Mesodermal cell (in vitro differentiated cells): ENCODE results near the gene BBIP1.

Experiments used
- H3K27ac ChIP-seq: 2 replicates; pipeline ENCODE4 v1.7.0; 2013; ENCODE audit warnings: mild to moderate bottlenecking, low read depth, low read length, moderate library complexity; ENCODE audit not compliant: severe bottlenecking
- H3K36me3 ChIP-seq: 2 replicates; pipeline ENCODE4 v1.7.1; 2013; ENCODE audit warnings: mild to moderate bottlenecking, low read length, moderate library complexity; ENCODE audit not compliant: control insufficient read depth, insufficient read depth
- H3K4me1 ChIP-seq: one replicate; pipeline ENCODE4 v1.7.1; 2013; ENCODE audit warnings: mild to moderate bottlenecking, low read length; ENCODE audit not compliant: insufficient read depth, control insufficient read depth, poor library complexity, severe bottlenecking
- H3K4me3 ChIP-seq: 2 replicates; pipeline ENCODE4 v1.7.0; 2013; ENCODE audit warnings: low read length, control low read depth, mild to moderate bottlenecking; ENCODE audit not compliant: insufficient read depth, poor library complexity, severe bottlenecking; ENCODE audit errors: extremely low read depth
- H3K9me3 ChIP-seq: 2 replicates; pipeline ENCODE4 v1.7.1; 2013; ENCODE audit warnings: mild to moderate bottlenecking, low read length, moderate library complexity; ENCODE audit not compliant: control insufficient read depth
- WGBS, 2 experiments: methylation state at CpG; one replicate each; pipeline ENCODE4 v1.1.5; 2013; ENCODE audit warnings: missing lambda C conversion rate in 2 of 2; ENCODE audit not compliant: insufficient coverage in 2 of 2; 5-methylcytosine and 5-hydroxymethylcytosine counted together

The BBIP1 gene

GRCh38 chr10:110861930-110862649, 56.9 kb downstream of the BBIP1 start:
- no peaks in the 10 kb centered on the region for H3K9me3 ChIP-seq
- WGBS, 2 experiments = 92 to 95% methylated on average over 6 of the region's 6 CpGs
- H3K27ac ChIP-seq = no peak overlapping the region
- peaks cover 25% of the 10 kb centered on the region for H3K4me1 ChIP-seq
- no peaks in the 10 kb centered on the region for H3K36me3 ChIP-seq
- H3K4me3 ChIP-seq = no peak overlapping the region

- H3K27ac ChIP-seq = no peak overlapping the region
- no peaks in the 10 kb centered on the region for H3K36me3 ChIP-seq
- 86% methylated on average over 1 of the region's 2 CpGs; no CpG with 5 or more reads in 1 of the 2 experiments for WGBS, 2 experiments
- H3K4me3 ChIP-seq = no peak overlapping the region
- no peaks in the 10 kb centered on the region for H3K9me3 ChIP-seq
- H3K4me1 ChIP-seq = peaks cover 25% of the 10 kb centered on the region
Measured at GRCh38 chr10:110861476-110861875, 57.5 kb downstream of the BBIP1 start.

DNA sequence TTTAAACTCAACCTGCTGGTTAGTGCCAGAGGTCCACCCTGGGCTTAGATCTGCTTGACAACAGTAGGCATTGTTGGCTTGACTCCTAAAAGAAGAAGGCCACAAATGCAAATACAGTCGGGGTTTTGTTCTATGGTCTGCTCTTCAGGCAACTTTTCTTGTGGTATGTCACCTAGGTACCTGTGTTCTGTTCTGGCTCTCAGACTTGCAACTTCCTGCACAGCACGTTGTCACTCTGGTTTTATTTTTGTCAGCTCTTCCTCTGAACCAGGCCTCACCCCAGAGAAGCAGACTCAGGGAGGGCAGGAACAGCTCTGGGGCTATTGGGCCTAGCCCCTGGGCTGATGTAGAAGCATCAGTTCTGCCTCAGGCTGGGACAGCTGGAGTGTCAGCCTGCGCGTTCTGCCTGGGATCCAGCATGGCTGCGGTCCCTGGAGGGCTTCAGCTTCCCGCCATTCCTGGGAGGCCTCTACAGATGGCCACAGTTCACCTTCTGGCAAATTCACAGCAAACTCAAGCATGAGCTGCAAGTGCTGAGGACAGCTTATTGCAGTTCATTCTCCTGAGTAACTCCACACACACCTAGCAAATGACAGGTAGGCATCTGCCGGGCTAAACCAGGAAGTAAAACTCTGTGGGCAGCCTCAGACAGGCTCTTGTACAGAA, 58.3 kb downstream of the BBIP1 start:
- H3K4me1 ChIP-seq = peaks cover 18% of the 10 kb centered on the region
- H3K9me3 ChIP-seq = no peaks in the 10 kb centered on the region
- H3K36me3 ChIP-seq = no peaks in the 10 kb centered on the region
- 92 to 98% methylated on average over 6 to 7 of the region's 7 CpGs for WGBS, 2 experiments
- no peak overlapping the region for H3K27ac ChIP-seq
- no peak overlapping the region for H3K4me3 ChIP-seq

- WGBS, 2 experiments = 63 to 90% methylated on average over 1 of the region's 1 CpG
- H3K36me3 ChIP-seq = no peaks in the 10 kb centered on the region
- H3K4me1 ChIP-seq = peaks cover 11% of the 10 kb centered on the region
- H3K4me3 ChIP-seq = no peak overlapping the region
- H3K27ac ChIP-seq = no peak overlapping the region
- no peaks in the 10 kb centered on the region for H3K9me3 ChIP-seq
Measured at GRCh38 chr10:110859973-110860376, 59.0 kb downstream of the BBIP1 start.

- H3K9me3 ChIP-seq = no peaks in the 10 kb centered on the region
- WGBS, 2 experiments = 91 to 98% methylated on average over 5 of the region's 6 CpGs
- H3K36me3 ChIP-seq = no peaks in the 10 kb centered on the region
- peaks cover 5% of the 10 kb centered on the region for H3K4me1 ChIP-seq
- H3K27ac ChIP-seq = no peak overlapping the region
- no peak overlapping the region for H3K4me3 ChIP-seq
Measured at GRCh38 chr10:110859206-110859972, 59.6 kb downstream of the BBIP1 start.

GRCh38 chr10:110858297-110858934, 60.6 kb downstream of the BBIP1 start:
- no peak overlapping the region for H3K27ac ChIP-seq
- no peak overlapping the region for H3K4me3 ChIP-seq
- no peaks in the 10 kb centered on the region for H3K9me3 ChIP-seq
- H3K4me1 ChIP-seq = peaks cover 5% of the 10 kb centered on the region
- no CpG with 5 or more reads among the region's 1 CpG for WGBS, 2 experiments
- H3K36me3 ChIP-seq = no peaks in the 10 kb centered on the region

DNA sequence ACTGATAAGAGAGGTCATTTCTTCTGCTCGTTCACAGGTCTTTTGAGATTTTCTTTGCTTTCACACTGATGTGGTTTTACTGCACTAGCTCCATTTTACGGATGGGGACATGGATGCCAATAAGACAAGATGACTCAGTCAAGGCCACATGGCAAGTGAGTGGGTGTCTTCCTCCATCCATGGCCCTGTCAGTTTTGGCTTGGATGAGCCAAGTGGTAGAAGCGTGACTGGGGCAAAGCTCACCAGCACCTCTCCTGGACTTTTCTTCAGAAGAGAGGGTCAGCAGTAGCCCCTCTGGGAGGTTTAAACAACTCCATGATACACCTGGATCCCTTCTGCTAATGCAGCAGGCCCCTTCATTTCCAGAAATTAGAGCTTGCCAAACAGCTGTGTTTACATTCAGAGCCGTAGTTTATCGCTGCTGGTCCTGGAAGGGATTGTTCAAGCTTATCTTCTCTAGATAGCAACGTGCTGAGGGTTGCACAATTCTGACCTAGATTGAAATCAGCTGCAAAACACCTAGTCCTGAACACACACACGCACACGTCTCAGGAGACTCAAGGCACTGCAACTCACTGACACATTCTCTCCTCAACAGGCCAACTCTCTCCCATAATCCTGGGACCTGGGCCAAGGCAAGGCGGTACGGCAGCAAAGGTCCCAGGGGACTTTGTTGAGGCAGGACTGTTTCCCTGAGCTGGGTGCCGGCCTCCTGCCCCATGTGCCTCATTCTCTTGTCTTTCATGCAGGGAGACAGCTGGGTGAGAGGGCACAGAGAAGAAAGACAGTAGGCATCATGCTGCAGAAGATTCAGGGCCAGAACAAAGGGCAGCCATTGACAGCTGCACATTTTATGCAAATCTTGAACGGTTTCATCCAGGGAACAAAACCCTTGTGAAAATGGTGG, 61.5 kb downstream of the BBIP1 start:
- H3K4me1 ChIP-seq = peaks cover 11% of the 10 kb centered on the region
- WGBS, 2 experiments = 75% methylated on average over 12 of the region's 12 CpGs
- H3K27ac ChIP-seq = no peak overlapping the region
- H3K9me3 ChIP-seq = no peaks in the 10 kb centered on the region
- no peak overlapping the region for H3K4me3 ChIP-seq
- H3K36me3 ChIP-seq = no peaks in the 10 kb centered on the region

DNA sequence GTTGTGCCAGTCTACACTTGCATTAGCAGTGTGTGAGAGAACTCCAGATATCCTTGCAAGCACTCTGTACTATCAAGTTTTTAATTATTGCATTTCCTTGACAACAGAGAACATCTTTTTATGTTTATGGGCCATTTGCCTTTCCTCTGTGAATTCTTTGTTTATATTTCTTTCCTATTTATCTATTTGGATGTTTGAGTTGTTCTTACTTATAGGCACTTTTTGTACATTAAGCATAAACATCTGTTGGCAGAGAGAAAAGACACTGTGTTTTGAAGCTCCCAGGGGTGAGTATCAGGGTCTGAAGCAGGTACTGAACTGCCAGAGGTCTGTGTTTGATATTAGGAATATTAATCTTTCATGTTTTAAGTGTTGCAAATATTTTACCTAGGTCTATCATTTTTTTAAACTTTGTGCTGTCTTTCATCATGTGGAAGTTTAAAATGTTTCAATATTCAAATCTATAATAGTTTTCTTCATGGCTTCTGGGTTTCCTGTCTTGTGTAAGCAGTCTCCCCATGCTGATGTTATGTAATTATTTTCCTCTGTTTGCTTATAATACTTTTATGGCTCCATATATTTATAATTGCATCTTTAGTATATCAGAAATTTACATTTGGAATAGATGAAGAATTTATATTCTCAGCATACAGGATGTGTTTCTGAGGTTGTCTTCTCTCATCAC, 64.9 kb downstream of the BBIP1 start:
- H3K9me3 ChIP-seq = no peaks in the 10 kb centered on the region
- H3K4me3 ChIP-seq = no peak overlapping the region
- no peak overlapping the region for H3K27ac ChIP-seq
- no peaks in the 10 kb centered on the region for H3K36me3 ChIP-seq
- peaks cover 15% of the 10 kb centered on the region for H3K4me1 ChIP-seq

DNA sequence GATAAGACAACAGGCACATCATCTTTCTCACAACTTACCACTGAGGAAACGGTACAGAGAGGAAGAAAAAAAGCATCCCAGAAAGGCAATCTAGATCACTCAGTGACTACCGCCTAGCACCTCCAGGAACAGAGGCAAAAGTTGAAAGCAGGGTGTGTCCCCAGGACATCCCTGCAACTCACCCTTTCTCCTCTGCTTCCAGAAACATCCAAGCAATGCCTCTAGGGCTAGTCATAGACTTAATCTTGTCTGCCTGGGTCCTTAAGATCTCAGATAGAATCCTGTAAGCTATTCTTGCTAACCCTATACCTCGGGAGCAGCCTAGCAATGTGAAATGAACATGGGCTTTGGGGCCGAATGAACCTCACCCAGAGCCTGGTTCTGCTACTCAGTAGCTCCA, 66.0 kb downstream of the BBIP1 start:
- Histone ChIP-seq H3K9me3 (no peaks in the 10 kb centered on the region), H3K4me3 (no peak overlapping the region), H3K27ac (no peak overlapping the region), H3K4me1 (peaks cover 15% of the 10 kb centered on the region), H3K36me3 (no peaks in the 10 kb centered on the region)
- 90 to 100% methylated on average over 3 of the region's 4 CpGs for WGBS, 2 experiments
